Aorta (tissue), 5 donors: ENCODE data around the gene NHERF1. TPM values are rescaled to one million over a fixed set of nuclear protein-coding genes. Genes with fewer than 3 reads are reported as not detected.
A peak's percentile ranks its signal among the peaks of the same experiment; 100 is the strongest.

Experiments
- ATAC-seq: fragments of 200-7000 bp; cut with Tn5 transposase; one replicate; pipeline ENCODE4 v1.9.1; 2022; ENCODE audit warnings: moderate library complexity; ENCODE audit not compliant: low FRiP score
- DNase-seq, 2 donors: peaks; one replicate each; pipeline ENCODE4 v3.0.0-alpha.2; 2020
- H3K27ac ChIP-seq, 2 donors: one replicate each; pipeline ENCODE4 v1.5.1; 2013; ENCODE audit warnings: low read length in 2 of 2, mild to moderate bottlenecking in 2 of 2, moderate library complexity in 2 of 2, control low read depth in 1 of 2, inconsistent platforms in 1 of 2, low read depth in 1 of 2
- H3K27me3 ChIP-seq, 2 donors: one replicate each; pipeline ENCODE4 v1.6.1; 2013; ENCODE audit warnings: control low read depth in 1 of 2, low read length in 1 of 2, mild to moderate bottlenecking in 1 of 2, moderate library complexity in 1 of 2; ENCODE audit not compliant: insufficient read depth in 2 of 2, control insufficient read depth in 1 of 2
- H3K36me3 ChIP-seq, 2 donors: one replicate each; pipeline ENCODE4 v1.6.1; 2013; ENCODE audit warnings: control low read depth in 1 of 2, low read length in 1 of 2, mild to moderate bottlenecking in 1 of 2; ENCODE audit not compliant: insufficient read depth in 2 of 2, control insufficient read depth in 1 of 2
- H3K4me1 ChIP-seq, 2 donors: one replicate each; pipeline ENCODE4 v1.6.1; 2013; ENCODE audit warnings: low read length in 2 of 2, control low read depth in 1 of 2, mild to moderate bottlenecking in 1 of 2, moderate library complexity in 1 of 2; ENCODE audit not compliant: insufficient read depth in 2 of 2, control insufficient read depth in 1 of 2
- H3K4me3 ChIP-seq, 2 donors: one replicate each; pipeline ENCODE4 v1.5.1; 2013; ENCODE audit warnings: low read length in 2 of 2, control low read depth in 1 of 2, mild to moderate bottlenecking in 1 of 2
- H3K9me3 ChIP-seq: one replicate; pipeline ENCODE4 v1.6.1; 2013; ENCODE audit warnings: mild to moderate bottlenecking, low read length; ENCODE audit not compliant: control insufficient read depth
- WGBS, 2 donors: extraction: QIAGEN DNeasy Blood & Tissue Kit; methylation state at CpG; one replicate each; pipeline ENCODE4 v1.1.7; 2013; 5-methylcytosine and 5-hydroxymethylcytosine counted together
- intact Hi-C, 2 donors: fragments of 100-400 bp; cut with DNase I; formaldehyde crosslinking; loops; one replicate each; pipeline versions ENCODE4 v1.14.2 to v1.15.0; 2022
- polyA plus RNA-seq, 2 donors: library from polyadenylated mRNA; stranded (reverse); fragments of 200-250 nt; gene quantifications; one replicate each; pipeline ENCODE4 v1.2.3, GENCODE V29; 2013
- total RNA-seq, 2 donors: library from RNA; stranded (reverse); fragmentation: NEBNext Ultra II Directional; extraction: Animal tissue kit (Norgen Biotek cat#: 25700); gene quantifications; one replicate each; pipeline ENCODE4 v1.2.1, GENCODE V29; 2021
- donor health status: healthy with polysubstance abuse.
- donor health status: Bipolar disorder and iron deficiency.
- donor health status: DM: no; HTN: no; CAD: no.
- donor health status: DM: no; HTN: no; CAD: no.
- donor health status: DM: yes; HTN: yes; CAD: no.

Gene NHERF1
- total and polyA plus RNA-seq, 4 donors: 10.6 to 84.4 (median 19.4) TPM

DNA sequence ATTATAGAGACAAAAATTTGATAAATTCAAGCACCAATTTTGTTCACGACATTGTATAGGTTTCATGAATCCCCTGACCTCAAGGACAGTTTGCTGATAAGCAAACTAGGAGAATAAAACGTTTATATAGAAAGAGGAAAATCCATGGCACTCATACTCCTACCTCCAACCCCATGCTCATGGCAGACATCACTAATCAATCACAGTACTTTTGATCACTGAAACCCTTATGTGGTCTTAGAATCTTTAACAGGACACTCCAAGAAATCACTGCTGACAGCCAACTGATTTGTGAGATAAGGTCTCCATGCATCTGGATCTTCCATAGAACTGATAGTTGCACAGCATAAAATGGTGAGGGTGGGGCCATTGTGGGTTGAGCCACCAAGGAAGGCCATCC lies 4.7 kb upstream of the NHERF1 start:
- Histone ChIP-seq H3K27me3 (no peaks in the 10 kb centered on the region), H3K4me1 (no peaks in the 10 kb centered on the region), H3K9me3 (no peaks in the 10 kb centered on the region), H3K36me3 (no peaks in the 10 kb centered on the region), H3K4me3 (no peak overlapping the region), H3K27ac (no peak overlapping the region)
- ATAC-seq: no peak
- intact Hi-C loops: loop anchor here (2.0 to 10.0 kb wide), 3 partner anchors 34 to 211 kb away; partner anchors contain the start of gene NAT9 (in 2 of the 2)
- DNase-seq: no peak
- WGBS, 2 donors: 73 to 75% methylated on average over 2 of the region's 2 CpGs

DNA sequence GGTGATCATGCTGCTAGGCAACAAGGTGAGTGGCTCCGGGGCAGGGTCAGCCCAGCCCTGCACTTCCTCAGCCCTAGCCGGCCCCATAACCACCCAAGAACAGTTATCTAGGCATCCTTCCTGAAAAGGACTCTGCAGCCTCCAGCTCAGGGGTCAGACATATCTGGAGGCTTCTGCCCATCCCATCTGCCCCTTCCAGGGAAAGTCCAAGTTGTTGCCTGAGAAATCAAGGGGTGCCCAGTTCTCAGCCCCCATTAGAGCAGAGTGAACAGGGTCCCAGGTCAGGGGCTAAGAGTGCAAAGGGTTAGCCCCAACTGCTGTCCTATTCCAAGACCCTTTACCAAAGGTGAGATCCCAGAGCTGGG lies 4.1 kb upstream of the NHERF1 start:
- Histone ChIP-seq H3K4me3 (no peak overlapping the region), H3K9me3 (no peaks in the 10 kb centered on the region), H3K4me1 (no peaks in the 10 kb centered on the region), H3K36me3 (no peaks in the 10 kb centered on the region), H3K27me3 (no peaks in the 10 kb centered on the region), H3K27ac (no peak overlapping the region)
- 66 to 83% methylated on average over 2 of the region's 2 CpGs for WGBS, 2 donors
- intact Hi-C loops: loop anchor here (2.0 to 10.0 kb wide), 3 partner anchors 33 to 210 kb away; partner anchors contain the start of gene NAT9 (in 2 of the 2)
- ATAC-seq (no peak), DNase-seq (peak in 1 of 2 donors; percentile 34)

DNA sequence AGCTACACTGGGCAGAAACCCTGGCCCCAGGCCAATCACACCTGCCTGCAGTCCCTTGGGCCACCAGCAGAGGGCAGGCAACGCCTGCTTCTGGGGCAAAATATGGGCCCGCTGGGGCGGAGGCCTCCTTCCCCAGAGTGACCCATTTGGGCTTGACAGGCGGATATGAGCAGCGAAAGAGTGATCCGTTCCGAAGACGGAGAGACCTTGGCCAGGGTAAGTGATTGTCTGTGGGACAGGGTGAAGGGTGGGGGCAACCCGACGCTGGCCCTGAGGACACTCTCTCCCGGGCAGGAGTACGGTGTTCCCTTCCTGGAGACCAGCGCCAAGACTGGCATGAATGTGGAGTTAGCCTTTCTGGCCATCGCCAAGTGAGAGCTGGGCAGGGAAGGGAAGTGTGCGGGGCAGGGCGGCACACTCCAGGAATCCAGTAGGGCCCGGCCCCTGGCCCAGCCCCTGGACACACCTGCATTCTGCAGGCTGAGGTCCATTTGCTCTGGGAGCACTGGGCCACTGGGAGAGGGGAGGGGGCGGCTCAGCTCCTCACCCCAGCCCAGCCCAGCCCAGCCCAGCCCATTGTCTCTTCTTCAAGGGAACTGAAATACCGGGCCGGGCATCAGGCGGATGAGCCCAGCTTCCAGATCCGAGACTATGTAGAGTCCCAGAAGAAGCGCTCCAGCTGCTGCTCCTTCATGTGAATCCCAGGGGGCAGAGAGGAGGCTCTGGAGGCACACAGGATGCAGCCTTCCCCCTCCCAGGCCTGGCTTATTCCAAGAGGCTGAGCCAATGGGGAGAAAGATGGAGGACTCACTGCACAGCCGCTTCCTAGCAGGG lies 3.5 kb upstream of the NHERF1 start:
- no peaks in the 10 kb centered on the region for H3K9me3 ChIP-seq
- ATAC-seq: peak; percentile 77
- WGBS, 2 donors: 37 to 38% methylated on average over 24 of the region's 24 CpGs
- peak; percentile 90 to 95 for DNase-seq
- no peak overlapping the region for H3K27ac ChIP-seq
- intact Hi-C loops: loop anchor here (2.0 to 10.0 kb wide), 3 partner anchors 32 to 210 kb away; partner anchors contain the start of gene NAT9 (in 2 of the 2)
- H3K4me3 ChIP-seq: no peak overlapping the region
- no peaks in the 10 kb centered on the region for H3K4me1 ChIP-seq
- no peaks in the 10 kb centered on the region for H3K27me3 ChIP-seq
- H3K36me3 ChIP-seq: no peaks in the 10 kb centered on the region

DNA sequence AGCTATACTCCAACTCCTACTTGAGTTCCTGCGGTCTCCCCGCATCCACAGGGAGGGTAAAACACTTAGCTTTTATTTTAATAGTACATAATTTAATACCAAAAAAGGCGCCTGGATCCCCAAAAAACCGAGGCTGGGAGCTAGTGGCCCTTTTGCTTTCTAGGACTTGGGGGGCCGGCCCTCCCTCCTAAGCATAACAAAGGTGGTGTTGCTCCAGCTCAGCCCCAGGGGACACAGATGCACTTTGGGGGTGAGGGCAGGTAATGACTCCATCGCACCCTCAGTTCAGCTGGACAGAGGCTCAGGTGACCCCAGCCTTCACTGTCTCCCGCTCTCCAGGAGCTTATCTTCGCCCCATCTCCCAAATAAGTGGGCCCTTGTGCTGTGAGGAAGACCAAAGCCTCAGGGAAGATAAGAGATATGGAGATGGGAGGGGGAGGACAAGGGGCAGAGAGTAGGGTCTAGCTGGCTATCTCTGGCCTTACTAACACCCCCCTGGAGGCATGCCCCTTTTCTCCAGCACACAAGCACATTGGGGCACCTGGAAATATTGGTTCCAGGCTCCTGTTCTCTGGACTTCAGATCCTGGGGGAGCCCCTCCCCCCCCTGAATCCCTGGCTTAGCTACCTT lies 2.8 kb upstream of the NHERF1 start:
- no peak overlapping the region for H3K4me3 ChIP-seq
- no peak overlapping the region for H3K27ac ChIP-seq
- DNase-seq: no peak
- no peaks in the 10 kb centered on the region for H3K27me3 ChIP-seq
- intact Hi-C loops: loop anchor here (2.0 to 10.0 kb wide), 2 partner anchors 119 to 209 kb away; no protein-coding TSS in a partner anchor
- H3K4me1 ChIP-seq: no peaks in the 10 kb centered on the region
- no peaks in the 10 kb centered on the region for H3K9me3 ChIP-seq
- H3K36me3 ChIP-seq: no peaks in the 10 kb centered on the region
- 92% methylated on average over 8 of the region's 8 CpGs for WGBS, 2 donors
- ATAC-seq: no peak

DNA sequence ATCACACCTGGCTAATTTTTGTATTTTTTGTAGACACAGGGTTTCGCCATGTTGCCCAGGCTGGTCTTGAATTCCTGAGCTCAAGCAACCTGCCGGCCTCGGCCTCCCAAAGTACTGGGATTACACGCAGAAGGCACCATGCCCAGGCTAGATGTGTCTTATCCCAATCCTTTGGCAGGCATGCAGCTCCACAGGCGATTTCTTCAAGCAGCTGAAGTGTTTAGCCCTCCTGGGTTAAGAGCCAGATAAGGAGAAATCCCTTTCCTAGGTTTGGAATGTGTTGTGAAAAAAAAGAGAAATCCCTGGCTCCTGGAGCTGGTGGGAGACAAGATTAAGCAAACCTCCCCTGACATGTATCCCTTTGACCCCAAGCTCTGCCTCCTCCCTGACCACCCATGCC lies 2.1 kb upstream of the NHERF1 start:
- ATAC-seq (no peak), DNase-seq (no peak)
- Histone ChIP-seq H3K36me3 (no peaks in the 10 kb centered on the region), H3K9me3 (no peaks in the 10 kb centered on the region), H3K4me3 (no peak overlapping the region), H3K4me1 (no peaks in the 10 kb centered on the region), H3K27me3 (no peaks in the 10 kb centered on the region), H3K27ac (no peak overlapping the region)
- intact Hi-C loops: loop anchor here in 1 of 2 donors (10.0 kb wide), 1 partner anchor 208 kb away; no protein-coding TSS in a partner anchor
- 91 to 93% methylated on average over 5 of the region's 5 CpGs for WGBS, 2 donors

DNA sequence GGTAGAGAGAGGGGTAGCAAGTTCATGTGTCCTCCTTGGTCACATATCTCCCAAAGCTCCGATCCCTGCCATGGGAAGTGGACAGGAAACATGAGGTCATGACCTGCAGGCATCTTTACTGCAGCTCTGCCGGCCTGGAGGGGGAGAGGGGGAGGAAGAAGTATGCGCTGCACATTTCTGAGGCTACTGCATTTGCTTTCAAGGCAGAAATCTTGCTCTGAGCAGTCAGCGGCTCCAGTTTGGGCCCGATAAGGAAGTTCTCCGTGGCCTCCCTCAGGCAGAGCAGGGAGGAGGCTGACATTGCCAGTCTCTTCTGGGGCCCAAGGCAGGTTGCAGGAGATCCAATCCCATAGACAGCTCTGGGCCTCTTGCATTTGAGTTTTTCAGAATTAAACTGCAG lies 1.5 kb upstream of the NHERF1 start:
- H3K4me3 ChIP-seq: no peak overlapping the region
- no peaks in the 10 kb centered on the region for H3K4me1 ChIP-seq
- no peak for ATAC-seq
- H3K36me3 ChIP-seq: no peaks in the 10 kb centered on the region
- intact Hi-C loops: loop anchor here in 1 of 2 donors (10.0 kb wide), 1 partner anchor 208 kb away; no protein-coding TSS in a partner anchor
- H3K27me3 ChIP-seq: no peaks in the 10 kb centered on the region
- WGBS, 2 donors: 68 to 78% methylated on average over 6 of the region's 6 CpGs
- DNase-seq: no peak
- no peak overlapping the region for H3K27ac ChIP-seq
- no peaks in the 10 kb centered on the region for H3K9me3 ChIP-seq

DNA sequence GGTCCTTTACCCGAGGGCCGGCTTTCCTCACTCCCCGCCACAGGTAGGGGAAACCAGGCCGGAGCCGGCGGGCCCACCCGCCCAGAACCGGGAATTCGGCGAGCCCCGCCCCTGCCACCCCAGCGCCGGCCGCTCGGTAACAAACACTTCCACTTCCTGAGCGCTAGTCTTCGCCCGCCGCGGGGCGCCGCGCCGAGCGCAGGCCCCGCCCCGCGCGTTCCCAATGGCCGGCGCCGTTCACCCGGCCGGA lies 224 bp upstream of the NHERF1 start:
- DNase-seq (no peak), ATAC-seq (no peak)
- Histone ChIP-seq H3K4me1 (no peaks in the 10 kb centered on the region), H3K27me3 (no peaks in the 10 kb centered on the region), H3K9me3 (no peaks in the 10 kb centered on the region), H3K27ac (no peak overlapping the region), H3K4me3 (peak overlapping the region in 1 of 2 donors; percentile 19), H3K36me3 (no peaks in the 10 kb centered on the region)
- 1% methylated on average over 33 to 34 of the region's 34 CpGs for WGBS, 2 donors
- intact Hi-C loops: loop anchor here (2.0 to 10.0 kb wide), 2 partner anchors 21 to 207 kb away; no protein-coding TSS in a partner anchor

DNA sequence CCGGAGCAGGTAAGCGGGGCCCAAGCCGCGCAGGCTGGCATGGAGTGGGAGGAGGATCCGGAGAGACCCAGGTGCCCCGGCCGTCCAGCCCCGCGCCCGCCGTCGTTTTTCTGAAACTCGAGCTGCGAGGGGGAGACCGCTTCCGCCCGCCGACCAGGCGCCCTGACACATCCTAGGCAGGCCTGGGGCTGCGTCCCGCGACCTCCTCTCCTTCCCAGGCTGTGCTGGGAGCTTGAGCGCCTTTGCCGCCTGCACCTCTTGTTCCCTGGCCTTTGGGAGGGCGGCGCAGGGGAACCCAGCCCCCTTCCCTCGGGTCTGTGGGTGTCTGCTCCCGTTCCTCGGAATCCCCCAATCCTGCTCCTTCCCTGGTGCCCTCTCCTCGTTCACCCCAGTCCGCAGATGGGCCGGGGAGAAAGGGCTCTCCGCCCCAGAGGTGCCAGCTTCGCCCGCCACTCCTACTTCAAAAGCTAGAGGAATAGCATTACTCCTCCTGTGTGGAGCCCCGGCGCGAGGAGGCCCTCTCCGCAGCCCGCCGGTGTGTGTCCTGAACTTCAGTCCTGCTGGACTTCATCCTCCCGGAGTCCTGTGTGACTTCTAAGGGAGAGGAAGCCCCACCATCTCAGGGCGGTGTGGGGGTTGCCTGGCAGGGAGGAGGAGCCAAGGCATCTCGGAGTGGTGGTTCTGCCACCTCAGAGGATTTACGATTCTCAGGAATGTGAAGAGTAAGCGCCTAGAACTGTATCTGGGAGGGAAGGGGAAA lies 1.0 kb downstream of the NHERF1 start:
- no peaks in the 10 kb centered on the region for H3K4me1 ChIP-seq
- peak overlapping the region; percentile 73 to 82 for H3K4me3 ChIP-seq
- H3K36me3 ChIP-seq: no peaks in the 10 kb centered on the region
- 11 to 13% methylated on average over 41 to 46 of the region's 46 CpGs for WGBS, 2 donors
- H3K27me3 ChIP-seq: no peaks in the 10 kb centered on the region
- DNase-seq: no peak
- intact Hi-C loops: loop anchor here (2.0 to 10.0 kb wide), 2 partner anchors 19 to 205 kb away; no protein-coding TSS in a partner anchor
- ATAC-seq: no peak
- peak overlapping the region in 1 of 2 donors; percentile 2 for H3K27ac ChIP-seq
- H3K9me3 ChIP-seq: no peaks in the 10 kb centered on the region
